Esophagus squamous epithelium (tissue), 4 donors: ENCODE data around the gene RFX8.

Experiments used
- POLR2A ChIP-seq, 4 donors: fragments of 450-650 bp; IDR thresholded peaks; one replicate each; pipeline ENCODE4 v1.6.1; 2017; ENCODE audit warnings: antibody characterized with exemption in 4 of 4, mild to moderate bottlenecking in 4 of 4, moderate library complexity in 3 of 4
- TF ChIP-seq, protein P1 (sequence below), 6 experiments: fragments of 450-650 bp in 4 of 6; fragments of 200-600 bp in 2 of 6; sonication (generic) in 2 of 6; IDR thresholded peaks; one replicate each; pipeline ENCODE4 v1.5.1; 2016 to 2019; ENCODE audit warnings: antibody characterized with exemption in 6 of 6, mild to moderate bottlenecking in 4 of 6, moderate library complexity in 4 of 6

DNA sequence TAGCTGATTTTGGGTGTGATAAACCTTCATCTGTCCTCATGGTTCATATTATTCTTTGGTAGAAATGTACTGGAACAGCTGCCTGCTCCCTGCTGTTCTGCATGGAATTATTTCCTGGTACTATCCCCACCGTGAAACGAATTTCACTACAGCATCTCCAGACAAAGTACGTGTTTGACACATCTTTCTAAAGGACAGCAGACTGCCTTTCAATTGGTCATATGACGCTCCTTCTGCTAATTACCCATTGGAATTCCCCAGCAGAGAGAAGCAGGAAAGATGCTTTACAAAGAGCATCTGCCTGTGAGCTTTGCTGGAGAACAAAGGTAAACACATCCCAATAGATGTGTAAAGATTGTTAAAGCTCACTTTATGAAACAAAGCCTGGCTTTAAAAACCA lies 4.4 kb upstream of the RFX8 start:
- TF ChIP-seq, protein P1, sequence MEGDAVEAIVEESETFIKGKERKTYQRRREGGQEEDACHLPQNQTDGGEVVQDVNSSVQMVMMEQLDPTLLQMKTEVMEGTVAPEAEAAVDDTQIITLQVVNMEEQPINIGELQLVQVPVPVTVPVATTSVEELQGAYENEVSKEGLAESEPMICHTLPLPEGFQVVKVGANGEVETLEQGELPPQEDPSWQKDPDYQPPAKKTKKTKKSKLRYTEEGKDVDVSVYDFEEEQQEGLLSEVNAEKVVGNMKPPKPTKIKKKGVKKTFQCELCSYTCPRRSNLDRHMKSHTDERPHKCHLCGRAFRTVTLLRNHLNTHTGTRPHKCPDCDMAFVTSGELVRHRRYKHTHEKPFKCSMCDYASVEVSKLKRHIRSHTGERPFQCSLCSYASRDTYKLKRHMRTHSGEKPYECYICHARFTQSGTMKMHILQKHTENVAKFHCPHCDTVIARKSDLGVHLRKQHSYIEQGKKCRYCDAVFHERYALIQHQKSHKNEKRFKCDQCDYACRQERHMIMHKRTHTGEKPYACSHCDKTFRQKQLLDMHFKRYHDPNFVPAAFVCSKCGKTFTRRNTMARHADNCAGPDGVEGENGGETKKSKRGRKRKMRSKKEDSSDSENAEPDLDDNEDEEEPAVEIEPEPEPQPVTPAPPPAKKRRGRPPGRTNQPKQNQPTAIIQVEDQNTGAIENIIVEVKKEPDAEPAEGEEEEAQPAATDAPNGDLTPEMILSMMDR (IDR thresholded peaks at IDR 0.05): no peak
- TF ChIP-seq POLR2A (IDR thresholded peaks at IDR 0.05): no peak
